Measurements from ENCODE around the gene ARHGEF28.

The ARHGEF28 gene

GRCh38 chr5:73684691-73685090 is 58.7 kb downstream of the ARHGEF28 start:
- H3K27me3 ChIP-seq (ENCODE audit: insufficient read depth, low read length) = no peaks in the 10 kb centered on the region
- no peak overlapping the region for H4K91ac ChIP-seq (ENCODE audit: low read depth, low read length)
- H3K4me3 ChIP-seq (ENCODE audit: low read depth, low read length) = no peak overlapping the region
- H2BK5ac ChIP-seq (ENCODE audit: low read depth, low read length, poor library complexity) = no peak overlapping the region
- H3K79me1 ChIP-seq (ENCODE audit: low read length) = no peaks in the 10 kb centered on the region
- no peaks in the 10 kb centered on the region for H3K79me2 ChIP-seq (ENCODE audit: control insufficient read depth, insufficient read depth, low read length, poor library complexity)
- H3K23ac ChIP-seq (ENCODE audit: low read length) = no peak overlapping the region
- no peak overlapping the region for H3K4ac ChIP-seq (ENCODE audit: low read depth, low read length)
- no peak overlapping the region for H3K9ac ChIP-seq (ENCODE audit: low read length)
- H3K14ac ChIP-seq (ENCODE audit: low read length) = no peak overlapping the region
- no CpG with 5 or more reads among the region's 7 CpGs for WGBS (ENCODE audit: extremely low coverage, insufficient coverage, insufficient read length)
- H3K27ac ChIP-seq (ENCODE audit: low read depth, low read length) = no peak overlapping the region
- H3K4me1 ChIP-seq (ENCODE audit: control insufficient read depth in 1 of 2, insufficient read depth in 2 of 2, low read length in 2 of 2) = no peaks in the 10 kb centered on the region
- H4K12ac ChIP-seq (ENCODE audit: low read depth, low read length) = no peak overlapping the region
- H2AFZ ChIP-seq (ENCODE audit: insufficient read depth, low read length, poor library complexity) = no peak overlapping the region
- H2BK120ac ChIP-seq (ENCODE audit: insufficient read depth, low read length, poor library complexity) = no peak overlapping the region
- H2BK12ac ChIP-seq (ENCODE audit: low read length) = no peak overlapping the region
- DNase-seq = no peak
- H3K4me2 ChIP-seq (ENCODE audit: low read length) = no peak overlapping the region
- H4K8ac ChIP-seq (ENCODE audit: low read depth, low read length) = no peak overlapping the region
- no peak overlapping the region for H3K18ac ChIP-seq (ENCODE audit: low read length)
- no peaks in the 10 kb centered on the region for H3K36me3 ChIP-seq (ENCODE audit: control insufficient read depth in 1 of 2, insufficient read depth in 2 of 2, low read length in 2 of 2)
- H3K9me3 ChIP-seq (ENCODE audit: insufficient read depth, low read depth, low read length) = peaks cover 1% of the 10 kb centered on the region
- H2AK5ac ChIP-seq (ENCODE audit: low read length) = no peak overlapping the region

GRCh38 chr5:73686912-73687311 is 60.9 kb downstream of the ARHGEF28 start:
- H3K4ac ChIP-seq (ENCODE audit: low read depth, low read length) = no peak overlapping the region

GRCh38 chr5:73687357-73687756 is 61.4 kb downstream of the ARHGEF28 start:
- no peak overlapping the region for H3K27ac ChIP-seq (ENCODE audit: low read depth, low read length)
- H2BK120ac ChIP-seq (ENCODE audit: insufficient read depth, low read length, poor library complexity) = no peak overlapping the region
- H2AK5ac ChIP-seq (ENCODE audit: low read length) = no peak overlapping the region
- no peak overlapping the region for H2AFZ ChIP-seq (ENCODE audit: insufficient read depth, low read length, poor library complexity)
- no peaks in the 10 kb centered on the region for H3K79me1 ChIP-seq (ENCODE audit: low read length)
- H3K27me3 ChIP-seq (ENCODE audit: insufficient read depth, low read length) = no peaks in the 10 kb centered on the region
- no peaks in the 10 kb centered on the region for H3K4me1 ChIP-seq (ENCODE audit: control insufficient read depth in 1 of 2, insufficient read depth in 2 of 2, low read length in 2 of 2)
- DNase-seq = no peak
- no peaks in the 10 kb centered on the region for H3K36me3 ChIP-seq (ENCODE audit: control insufficient read depth in 1 of 2, insufficient read depth in 2 of 2, low read length in 2 of 2)
- no peak overlapping the region for H3K18ac ChIP-seq (ENCODE audit: low read length)
- WGBS (ENCODE audit: extremely low coverage, insufficient coverage, insufficient read length) = no CpG with 5 or more reads among the region's 1 CpG
- H4K8ac ChIP-seq (ENCODE audit: low read depth, low read length) = no peak overlapping the region
- no peak overlapping the region for H3K14ac ChIP-seq (ENCODE audit: low read length)
- H3K79me2 ChIP-seq (ENCODE audit: control insufficient read depth, insufficient read depth, low read length, poor library complexity) = no peaks in the 10 kb centered on the region
- no peak overlapping the region for H2BK12ac ChIP-seq (ENCODE audit: low read length)
- H3K4ac ChIP-seq (ENCODE audit: low read depth, low read length) = no peak overlapping the region
- no peak overlapping the region for H4K91ac ChIP-seq (ENCODE audit: low read depth, low read length)
- no peak overlapping the region for H4K12ac ChIP-seq (ENCODE audit: low read depth, low read length)
- no peak overlapping the region for H3K9ac ChIP-seq (ENCODE audit: low read length)
- H2BK5ac ChIP-seq (ENCODE audit: low read depth, low read length, poor library complexity) = no peak overlapping the region
- H3K23ac ChIP-seq (ENCODE audit: low read length) = no peak overlapping the region
- H3K4me3 ChIP-seq (ENCODE audit: low read depth, low read length) = no peak overlapping the region
- no peak overlapping the region for H3K4me2 ChIP-seq (ENCODE audit: low read length)
- H3K9me3 ChIP-seq (ENCODE audit: insufficient read depth, low read depth, low read length) = peaks cover 1% of the 10 kb centered on the region

More at GRCh38 chr5:73686912-73687311, 60.9 kb downstream of the ARHGEF28 start:
- H3K9me3 ChIP-seq (ENCODE audit: insufficient read depth, low read depth, low read length) = peaks cover 1% of the 10 kb centered on the region
- H3K18ac ChIP-seq (ENCODE audit: low read length) = no peak overlapping the region
- no peak overlapping the region for H2BK5ac ChIP-seq (ENCODE audit: low read depth, low read length, poor library complexity)
- no CpG with 5 or more reads among the region's 1 CpG for WGBS (ENCODE audit: extremely low coverage, insufficient coverage, insufficient read length)
- no peak overlapping the region for H2BK120ac ChIP-seq (ENCODE audit: insufficient read depth, low read length, poor library complexity)
- no peak overlapping the region for H4K8ac ChIP-seq (ENCODE audit: low read depth, low read length)
- no peak overlapping the region for H3K23ac ChIP-seq (ENCODE audit: low read length)
- H3K36me3 ChIP-seq (ENCODE audit: control insufficient read depth in 1 of 2, insufficient read depth in 2 of 2, low read length in 2 of 2) = no peaks in the 10 kb centered on the region
- no peak overlapping the region for H4K12ac ChIP-seq (ENCODE audit: low read depth, low read length)
- no peak for DNase-seq
- no peak overlapping the region for H3K4me3 ChIP-seq (ENCODE audit: low read depth, low read length)
- H3K9ac ChIP-seq (ENCODE audit: low read length) = no peak overlapping the region
- no peak overlapping the region for H4K91ac ChIP-seq (ENCODE audit: low read depth, low read length)
- H3K27me3 ChIP-seq (ENCODE audit: insufficient read depth, low read length) = no peaks in the 10 kb centered on the region
- no peaks in the 10 kb centered on the region for H3K79me2 ChIP-seq (ENCODE audit: control insufficient read depth, insufficient read depth, low read length, poor library complexity)
- H3K14ac ChIP-seq (ENCODE audit: low read length) = no peak overlapping the region
- H3K4me2 ChIP-seq (ENCODE audit: low read length) = no peak overlapping the region
- no peak overlapping the region for H2BK12ac ChIP-seq (ENCODE audit: low read length)
- H3K79me1 ChIP-seq (ENCODE audit: low read length) = no peaks in the 10 kb centered on the region
- no peak overlapping the region for H3K27ac ChIP-seq (ENCODE audit: low read depth, low read length)
- no peak overlapping the region for H2AK5ac ChIP-seq (ENCODE audit: low read length)
- H2AFZ ChIP-seq (ENCODE audit: insufficient read depth, low read length, poor library complexity) = no peak overlapping the region
- H3K4me1 ChIP-seq (ENCODE audit: control insufficient read depth in 1 of 2, insufficient read depth in 2 of 2, low read length in 2 of 2) = no peaks in the 10 kb centered on the region

GRCh38 chr5:73690015-73690414 is 64.0 kb downstream of the ARHGEF28 start:
- Histone ChIP-seq H2AK5ac (ENCODE audit: low read length) (no peak overlapping the region), H3K36me3 (ENCODE audit: control insufficient read depth in 1 of 2, insufficient read depth in 2 of 2, low read length in 2 of 2) (no peaks in the 10 kb centered on the region), H3K79me1 (ENCODE audit: low read length) (no peaks in the 10 kb centered on the region), H3K79me2 (ENCODE audit: control insufficient read depth, insufficient read depth, low read length, poor library complexity) (no peaks in the 10 kb centered on the region), H4K12ac (ENCODE audit: low read depth, low read length) (no peak overlapping the region), H2BK120ac (ENCODE audit: insufficient read depth, low read length, poor library complexity) (no peak overlapping the region), H3K4me2 (ENCODE audit: low read length) (no peak overlapping the region), H3K23ac (ENCODE audit: low read length) (no peak overlapping the region), H3K18ac (ENCODE audit: low read length) (no peak overlapping the region), H3K27me3 (ENCODE audit: insufficient read depth, low read length) (no peaks in the 10 kb centered on the region), H3K27ac (ENCODE audit: low read depth, low read length) (no peak overlapping the region), H3K9ac (ENCODE audit: low read length) (no peak overlapping the region), H4K8ac (ENCODE audit: low read depth, low read length) (no peak overlapping the region), H2BK5ac (ENCODE audit: low read depth, low read length, poor library complexity) (no peak overlapping the region), H4K91ac (ENCODE audit: low read depth, low read length) (no peak overlapping the region), H3K4ac (ENCODE audit: low read depth, low read length) (no peak overlapping the region), H3K4me3 (ENCODE audit: low read depth, low read length) (no peak overlapping the region), H2BK12ac (ENCODE audit: low read length) (no peak overlapping the region), H3K4me1 (ENCODE audit: control insufficient read depth in 1 of 2, insufficient read depth in 2 of 2, low read length in 2 of 2) (no peaks in the 10 kb centered on the region), H2AFZ (ENCODE audit: insufficient read depth, low read length, poor library complexity) (no peak overlapping the region), H3K14ac (ENCODE audit: low read length) (no peak overlapping the region), H3K9me3 (ENCODE audit: insufficient read depth, low read depth, low read length) (no peaks in the 10 kb centered on the region)
- DNase-seq = no peak
- WGBS (ENCODE audit: extremely low coverage, insufficient coverage, insufficient read length) = no CpG with 5 or more reads among the region's 3 CpGs

Data from trophoblast cell (in vitro differentiated cells and primary cell).